ENCODE results near the gene SYDE1.
"Not testable (repeated sequence)": the region's sequence is repeated elsewhere in the genome, so short reads cannot be mapped to it uniquely, and the experiment has no call there.

The SYDE1 gene, protein sequence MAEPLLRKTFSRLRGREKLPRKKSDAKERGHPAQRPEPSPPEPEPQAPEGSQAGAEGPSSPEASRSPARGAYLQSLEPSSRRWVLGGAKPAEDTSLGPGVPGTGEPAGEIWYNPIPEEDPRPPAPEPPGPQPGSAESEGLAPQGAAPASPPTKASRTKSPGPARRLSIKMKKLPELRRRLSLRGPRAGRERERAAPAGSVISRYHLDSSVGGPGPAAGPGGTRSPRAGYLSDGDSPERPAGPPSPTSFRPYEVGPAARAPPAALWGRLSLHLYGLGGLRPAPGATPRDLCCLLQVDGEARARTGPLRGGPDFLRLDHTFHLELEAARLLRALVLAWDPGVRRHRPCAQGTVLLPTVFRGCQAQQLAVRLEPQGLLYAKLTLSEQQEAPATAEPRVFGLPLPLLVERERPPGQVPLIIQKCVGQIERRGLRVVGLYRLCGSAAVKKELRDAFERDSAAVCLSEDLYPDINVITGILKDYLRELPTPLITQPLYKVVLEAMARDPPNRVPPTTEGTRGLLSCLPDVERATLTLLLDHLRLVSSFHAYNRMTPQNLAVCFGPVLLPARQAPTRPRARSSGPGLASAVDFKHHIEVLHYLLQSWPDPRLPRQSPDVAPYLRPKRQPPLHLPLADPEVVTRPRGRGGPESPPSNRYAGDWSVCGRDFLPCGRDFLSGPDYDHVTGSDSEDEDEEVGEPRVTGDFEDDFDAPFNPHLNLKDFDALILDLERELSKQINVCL

DNA sequence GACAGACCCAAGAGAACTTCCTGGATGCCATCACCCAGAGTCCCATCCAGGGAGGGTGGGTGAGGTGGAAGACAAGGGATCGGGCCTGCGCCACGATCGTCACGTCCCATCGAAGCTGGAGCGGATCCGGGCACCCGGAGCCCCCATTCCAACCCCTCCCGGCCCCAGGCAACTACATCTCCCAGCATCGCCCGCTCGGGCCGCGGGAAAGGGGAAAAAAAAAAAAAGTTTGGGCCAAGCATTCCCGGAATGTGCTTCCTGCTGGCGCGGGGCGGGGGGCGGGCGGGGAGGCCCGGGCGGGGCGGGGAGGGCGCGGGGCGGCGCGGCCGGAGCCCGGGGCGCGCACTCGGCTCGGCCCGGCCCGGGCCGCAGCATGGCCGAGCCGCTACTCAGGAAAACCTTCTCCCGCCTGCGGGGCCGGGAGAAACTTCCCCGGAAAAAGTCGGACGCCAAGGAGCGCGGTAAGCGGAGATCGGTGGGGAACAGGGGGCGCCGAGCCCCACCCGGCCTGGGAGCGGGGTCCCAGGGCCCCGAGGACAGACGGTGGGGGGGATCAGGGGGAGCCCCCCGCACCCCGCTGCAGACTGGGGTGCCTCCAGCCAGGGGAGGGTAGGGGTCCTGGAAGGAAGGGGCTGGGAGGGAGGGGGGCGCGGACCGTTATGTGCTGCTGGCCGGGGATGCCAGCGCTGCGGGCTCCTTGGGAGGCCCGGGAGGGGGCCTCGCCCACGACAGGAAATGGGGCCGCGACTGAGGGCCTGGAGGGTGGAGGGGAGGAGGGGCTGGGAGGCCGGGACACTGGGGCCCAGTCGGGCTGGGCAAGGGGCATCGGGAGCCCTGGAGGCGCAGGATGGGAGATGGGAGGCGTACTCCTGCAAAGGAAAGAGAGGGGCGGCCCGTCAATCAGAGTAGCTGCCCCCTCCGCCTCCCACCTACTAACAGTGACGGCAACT lies at the start of gene SYDE1:
Gene SYDE1 (plus strand): TSS at position 341 of the 950 bp plus-strand sequence. CDS start 33 bp downstream, at position 374.
- peak; percentile 86 for DNase-seq

DNA sequence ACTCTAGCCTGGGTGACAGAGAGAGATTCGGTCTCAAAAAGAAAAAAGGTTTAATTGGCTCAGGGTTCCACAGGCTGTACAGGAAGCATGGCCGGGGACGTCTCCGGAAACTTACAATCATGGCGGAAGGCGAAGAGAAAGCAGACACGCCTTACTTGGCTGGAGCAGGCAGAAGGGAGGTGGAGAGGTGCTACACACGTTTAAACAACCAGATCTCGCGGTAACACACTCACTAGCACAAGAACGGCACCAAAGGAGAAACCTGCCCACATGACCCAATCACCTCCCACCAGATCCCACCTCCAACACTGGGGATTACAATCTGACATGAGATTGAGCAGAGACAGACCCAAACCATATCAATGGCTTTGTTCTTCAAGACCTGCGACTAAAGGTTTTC lies 45.2 kb upstream of the SYDE1 start:
- no peak for DNase-seq

DNA sequence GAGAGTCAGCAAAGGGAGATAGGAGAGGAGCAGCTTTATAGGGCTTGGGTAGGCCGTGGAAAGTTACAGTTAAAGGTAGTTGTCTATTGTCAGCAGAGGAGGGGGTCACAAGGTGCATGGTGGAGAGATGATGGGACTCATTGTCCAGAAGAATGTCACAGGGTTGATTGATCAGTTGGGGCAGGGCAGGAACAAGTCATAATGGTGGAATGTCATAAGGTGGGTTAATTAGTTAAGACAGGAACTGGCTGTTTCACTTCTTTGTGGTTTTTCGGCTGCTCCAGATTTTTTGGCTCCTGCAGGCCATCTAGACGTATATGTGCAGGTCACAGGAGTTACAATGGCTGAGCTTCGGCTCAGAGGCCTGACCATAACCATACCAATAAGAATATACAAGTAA lies 36.8 kb upstream of the SYDE1 start:
- not testable (repeated sequence) for DNase-seq

DNA sequence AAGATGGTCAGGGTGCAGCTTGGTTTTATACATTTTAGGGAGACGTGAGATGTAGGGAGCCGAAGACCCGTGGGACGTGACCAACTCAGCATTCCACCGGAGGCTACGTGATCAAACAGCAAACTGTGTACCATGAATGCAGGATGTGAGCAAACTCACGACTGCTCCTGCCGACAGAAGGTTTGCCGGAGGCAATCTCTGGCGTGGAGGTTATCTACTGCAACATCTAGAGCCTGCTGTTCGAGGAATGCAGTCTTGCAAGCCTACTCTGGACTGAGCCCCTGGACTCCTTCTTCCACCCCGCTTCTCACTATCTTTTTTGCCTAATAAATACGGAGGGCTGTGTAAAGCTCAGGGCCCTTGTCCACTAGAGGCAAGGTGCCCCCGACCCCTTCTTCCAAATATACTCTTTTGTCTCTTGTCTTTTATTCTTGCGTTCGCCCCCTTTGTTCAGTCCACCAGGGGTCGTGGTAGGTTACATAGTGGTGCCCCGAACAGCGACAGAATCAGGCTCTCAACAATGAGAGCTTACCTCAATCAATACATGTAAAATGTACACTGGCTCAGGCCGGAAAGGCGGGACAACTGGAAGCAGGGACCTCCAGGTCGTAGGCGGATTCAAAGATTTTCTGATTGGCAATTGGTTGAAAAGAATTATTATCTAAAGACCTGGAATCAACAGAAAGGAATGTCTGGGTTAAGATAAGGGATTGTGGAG lies 34.1 kb upstream of the SYDE1 start:
- DNase-seq: no peak

DNA sequence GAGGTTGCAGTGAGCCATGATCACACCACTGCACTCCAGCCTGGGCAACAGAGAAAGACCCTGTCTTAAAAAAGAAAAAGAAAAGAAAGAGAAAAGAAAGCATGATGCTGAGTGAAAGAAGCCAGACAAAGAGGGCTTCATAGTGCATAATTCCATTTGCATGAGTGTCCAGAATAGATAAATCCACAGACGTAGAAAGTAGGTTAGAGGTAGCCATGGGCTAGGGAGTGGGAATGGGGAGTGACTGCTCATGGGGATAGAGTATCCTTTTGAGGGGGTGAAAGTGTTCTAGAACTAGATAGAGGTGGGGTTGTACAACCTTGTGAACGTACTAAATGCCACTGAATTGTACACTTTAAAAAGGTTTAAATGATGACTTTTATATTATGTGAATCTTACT lies 32.8 kb upstream of the SYDE1 start:
- no peak for DNase-seq

DNA sequence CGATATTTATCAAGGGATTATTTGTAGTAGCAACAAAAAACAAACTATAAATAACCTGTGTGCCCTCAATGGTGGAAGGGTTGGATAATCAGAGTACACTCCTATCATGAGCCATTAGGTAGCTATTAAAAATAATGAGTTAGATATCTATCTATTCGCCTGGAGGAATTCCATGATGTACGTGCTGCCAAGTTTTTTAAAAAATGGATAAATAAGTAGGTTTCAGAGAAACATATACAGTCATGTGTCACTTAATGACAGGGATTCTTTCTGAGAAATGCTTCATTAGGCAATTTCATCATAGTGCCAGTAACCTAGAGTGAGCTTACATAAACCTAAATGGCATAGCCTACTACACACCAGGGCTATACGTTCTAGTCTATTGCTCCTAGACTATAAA lies 31.4 kb upstream of the SYDE1 start:
- no peak for DNase-seq

DNA sequence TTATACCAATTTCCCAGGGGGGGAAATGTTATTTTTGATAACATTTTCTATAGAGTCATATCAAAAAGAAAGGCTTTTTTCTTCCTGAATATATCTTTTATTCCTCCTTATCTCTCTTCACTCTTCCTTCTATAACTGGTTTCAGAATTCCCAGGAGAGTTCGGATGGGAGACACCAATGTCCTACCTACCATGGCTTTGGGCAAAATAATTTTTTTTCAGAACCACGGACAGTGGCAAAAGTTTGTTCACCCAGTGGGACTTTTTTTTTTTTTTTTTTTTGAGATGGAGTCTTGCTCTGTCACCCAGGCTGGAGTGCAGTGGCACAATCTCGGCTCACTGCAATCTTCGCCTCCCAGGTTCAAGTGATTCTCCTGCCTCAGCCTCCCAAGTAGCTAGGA lies 27.2 kb upstream of the SYDE1 start:
- DNase-seq: not testable (repeated sequence)

DNA sequence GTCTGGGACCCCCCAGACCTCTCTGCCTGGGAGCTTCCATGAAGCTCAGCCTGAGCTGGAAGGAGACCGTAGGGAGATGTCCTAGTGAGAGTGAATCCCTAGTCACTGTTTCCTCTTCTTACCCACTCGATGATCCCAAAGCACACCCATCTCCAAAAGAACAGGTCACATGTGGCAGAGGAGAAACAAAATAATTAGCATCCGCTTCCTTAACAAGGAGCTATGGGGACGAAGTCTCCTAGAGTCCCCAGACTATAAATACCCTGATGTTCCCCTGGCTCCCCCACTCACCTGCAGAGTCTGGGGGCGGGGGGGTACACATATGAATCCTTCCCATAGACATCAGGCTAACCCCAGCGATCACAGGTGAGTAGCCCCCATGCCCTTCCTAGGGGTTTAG lies 25.3 kb upstream of the SYDE1 start, which contains the start of gene OR1I1:
Gene OR1I1 (plus strand): TSS at position 301 of the 400 bp plus-strand sequence. CDS start 4,855 bp downstream, outside the sequence.
- DNase-seq: no peak

DNA sequence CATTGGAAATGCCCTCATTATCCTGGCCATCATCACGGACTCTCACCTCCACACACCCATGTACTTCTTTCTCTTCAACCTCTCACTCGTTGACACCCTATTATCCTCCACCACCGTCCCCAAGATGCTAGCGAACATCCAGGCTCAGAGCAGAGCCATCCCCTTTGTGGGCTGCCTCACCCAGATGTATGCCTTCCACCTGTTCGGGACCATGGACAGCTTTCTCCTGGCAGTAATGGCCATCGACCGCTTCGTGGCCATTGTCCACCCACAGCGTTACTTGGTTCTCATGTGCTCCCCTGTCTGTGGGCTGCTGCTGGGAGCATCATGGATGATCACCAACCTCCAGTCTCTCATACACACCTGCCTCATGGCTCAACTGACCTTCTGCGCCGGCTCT lies 20.0 kb upstream of the SYDE1 start:
- DNase-seq: no peak

DNA sequence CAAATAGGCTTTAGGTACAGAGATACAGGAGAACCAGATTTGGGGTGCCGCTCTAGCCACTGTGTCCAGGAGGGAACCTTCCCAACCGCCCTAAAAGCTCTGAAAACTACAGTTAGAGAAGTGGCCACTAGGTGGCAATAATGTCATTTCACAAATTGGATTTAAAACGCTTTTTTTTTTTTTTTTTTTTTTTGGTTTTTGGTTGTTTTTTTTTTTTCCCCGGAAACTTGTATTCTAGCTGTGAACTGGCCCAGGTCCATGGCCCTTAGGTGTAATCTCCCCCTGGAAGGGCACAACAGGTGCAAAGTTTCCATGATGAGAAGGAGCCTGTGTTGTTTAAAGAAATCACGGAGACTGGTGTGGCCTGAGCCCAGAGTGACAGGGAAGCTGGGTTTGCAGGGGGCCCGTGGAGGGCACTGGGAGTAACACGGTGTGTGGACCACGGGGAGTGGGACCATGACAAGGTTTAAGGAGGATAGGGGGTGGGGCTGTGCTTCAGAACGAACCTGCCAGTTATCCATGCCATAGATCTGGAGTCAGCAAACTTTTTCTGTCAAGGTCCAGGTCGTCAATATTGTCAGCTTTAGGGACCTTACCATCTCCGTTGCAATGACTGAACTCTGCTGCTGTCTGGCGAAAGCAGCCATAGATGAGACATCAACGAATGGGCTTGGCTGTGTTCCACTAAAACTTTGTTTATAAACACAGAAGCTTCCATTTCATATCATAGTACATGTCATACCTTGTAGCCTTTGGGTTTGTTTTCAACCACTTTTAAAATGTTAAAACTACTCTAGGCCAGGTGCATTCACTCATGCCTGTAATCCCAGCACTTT lies 15.1 kb upstream of the SYDE1 start:
- DNase-seq: no peak

DNA sequence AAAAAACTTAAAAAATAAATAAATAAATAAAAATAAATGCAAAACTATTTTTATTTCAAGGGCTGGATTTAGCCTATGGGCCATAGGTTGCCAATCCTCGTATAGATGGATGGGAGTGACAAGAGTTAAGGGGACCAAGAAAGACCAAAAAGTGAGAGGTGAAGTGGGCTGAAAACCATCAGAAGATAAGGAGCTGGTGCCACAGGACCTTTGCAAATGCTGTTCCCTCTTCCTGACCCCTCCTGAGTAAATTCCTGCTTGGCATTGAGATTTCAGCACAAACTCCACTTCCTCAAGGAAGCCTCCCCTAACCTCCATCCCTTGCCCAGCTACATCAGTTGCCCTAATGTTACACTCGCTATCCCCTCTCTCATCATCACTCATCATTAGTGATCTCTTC lies 14.2 kb upstream of the SYDE1 start:
- no peak for DNase-seq

DNA sequence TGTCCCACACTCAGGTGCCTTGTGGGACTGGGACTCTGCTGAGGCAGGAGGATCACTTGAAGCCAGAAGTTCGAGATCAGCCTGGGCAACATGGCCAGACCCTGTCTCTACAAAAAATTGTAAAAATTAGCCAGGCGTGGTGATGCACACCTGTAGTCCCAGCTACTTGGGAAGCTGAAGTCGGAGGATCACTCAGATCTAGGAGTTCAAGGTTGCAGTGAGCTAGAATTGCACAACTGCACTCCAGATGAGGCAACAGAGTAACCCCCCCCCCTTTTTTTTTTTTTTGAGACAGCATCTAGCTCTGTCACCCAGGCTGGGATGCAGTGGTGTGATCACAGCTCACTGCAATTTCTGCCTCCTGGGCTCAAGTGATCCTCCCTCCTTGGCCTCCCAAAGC lies 11.0 kb upstream of the SYDE1 start:
- no peak for DNase-seq

DNA sequence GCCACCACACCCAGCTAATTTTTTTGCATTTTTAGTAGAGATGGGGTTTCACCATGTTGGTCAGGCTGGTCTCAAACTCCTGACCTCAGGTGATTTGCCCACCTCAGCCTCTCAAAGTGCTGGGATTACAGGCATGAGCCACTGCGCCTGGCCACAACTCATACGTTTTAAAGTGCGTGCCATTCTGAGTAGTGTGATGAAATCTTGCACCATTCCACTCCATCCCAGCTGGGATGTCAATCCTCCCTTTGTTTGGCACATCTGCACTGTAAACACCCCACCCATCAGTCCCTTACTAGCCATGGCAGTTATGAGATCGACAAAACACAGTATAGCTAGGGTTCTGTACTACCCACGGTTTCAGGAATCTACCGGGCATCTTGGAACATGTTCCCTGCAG lies 9.2 kb upstream of the SYDE1 start:
- DNase-seq: not testable (repeated sequence)

DNA sequence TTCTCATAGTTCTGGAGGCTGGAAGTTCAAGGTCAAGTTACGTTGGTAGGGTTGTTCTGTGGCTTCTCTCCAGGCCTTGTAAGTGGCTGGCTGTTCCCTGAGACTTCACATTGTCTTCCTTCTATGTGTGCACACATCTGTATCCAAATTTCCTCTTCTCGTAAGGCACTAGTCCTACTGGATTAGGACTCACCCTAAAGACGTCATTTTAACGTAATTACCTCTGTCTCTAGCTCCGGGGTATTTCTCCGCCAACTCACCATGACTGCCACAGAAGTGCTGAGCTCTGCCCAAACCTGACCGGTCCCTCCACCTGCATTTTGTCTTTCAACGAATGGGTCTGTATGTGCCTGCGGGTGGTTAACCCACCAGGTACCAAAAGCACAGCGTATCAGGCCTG lies 8.7 kb upstream of the SYDE1 start:
- no peak for DNase-seq

DNA sequence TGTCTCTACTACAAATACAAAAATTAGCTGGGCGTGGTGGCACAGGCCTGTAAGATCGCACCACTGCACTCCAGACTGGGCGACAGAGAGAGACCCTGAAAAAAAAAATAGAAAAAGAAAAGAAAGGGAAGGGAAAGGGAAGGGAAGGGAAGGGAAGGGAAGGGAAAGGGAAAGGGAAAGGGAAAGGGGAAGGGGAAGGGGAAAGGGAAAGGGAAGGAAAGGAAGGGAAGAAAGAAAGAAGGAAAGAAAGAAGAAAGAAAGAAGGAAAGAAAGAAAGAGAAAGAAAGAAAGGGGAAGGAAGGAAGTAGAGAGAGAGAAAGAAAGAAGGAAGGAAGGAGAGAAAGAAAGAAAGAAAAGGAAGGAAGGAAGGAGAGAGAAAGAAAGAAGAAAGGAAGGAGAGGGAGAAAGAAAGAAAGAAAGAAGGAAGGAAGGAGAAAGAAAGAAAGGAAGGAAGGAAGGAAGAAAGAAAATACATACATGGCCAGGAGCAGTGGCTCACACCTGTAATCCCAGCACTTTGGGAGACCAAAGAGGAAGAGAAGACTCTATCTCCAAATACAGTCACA lies 8.1 kb upstream of the SYDE1 start:
- no peak for DNase-seq

DNA sequence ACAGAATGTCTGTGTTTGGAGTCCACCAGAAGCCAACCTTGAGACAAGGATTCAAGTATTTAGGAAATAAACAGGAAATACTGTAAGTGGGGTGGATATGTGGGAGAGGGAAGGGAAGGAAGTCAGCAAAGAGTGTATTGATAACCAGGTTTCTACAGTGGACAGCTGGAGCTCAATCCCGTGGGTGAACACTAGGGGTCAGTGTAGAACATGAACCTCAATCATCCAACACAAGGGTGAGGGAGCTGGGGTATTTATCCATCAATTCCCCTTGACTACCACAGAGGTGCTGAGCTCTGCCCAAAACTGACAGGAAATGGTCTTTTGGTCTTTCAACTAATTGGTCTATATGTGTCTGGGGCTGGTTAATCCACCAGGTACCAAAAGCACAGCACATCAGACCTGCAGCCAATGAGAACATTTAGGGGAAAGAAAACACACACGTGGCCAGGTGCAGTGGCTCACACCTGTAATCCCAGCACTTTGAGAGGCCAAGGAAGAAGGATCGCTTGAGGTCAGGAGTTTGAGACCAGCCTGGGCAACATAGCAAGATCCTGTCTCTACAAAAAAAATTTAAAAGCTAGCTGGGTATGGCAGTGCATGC lies 5.6 kb upstream of the SYDE1 start:
- DNase-seq: no peak

DNA sequence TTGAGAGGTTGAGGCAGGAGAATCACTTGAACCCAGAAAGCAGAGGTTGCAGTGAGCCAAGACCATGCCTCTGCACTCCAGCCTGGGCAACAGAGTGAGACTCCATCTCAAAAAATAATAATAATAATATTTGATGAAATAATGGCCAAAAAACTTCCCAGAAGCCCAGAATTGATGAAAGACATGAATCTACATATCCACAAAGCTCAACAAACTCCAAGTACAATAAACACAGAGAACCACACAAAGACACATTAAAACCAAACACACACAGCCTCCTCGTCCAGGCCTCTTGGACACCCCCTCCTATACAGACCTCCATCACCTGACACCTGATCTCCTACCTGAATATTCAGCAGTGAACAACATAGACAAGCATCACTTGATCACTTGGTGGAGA lies 3.2 kb upstream of the SYDE1 start:
- DNase-seq: no peak

DNA sequence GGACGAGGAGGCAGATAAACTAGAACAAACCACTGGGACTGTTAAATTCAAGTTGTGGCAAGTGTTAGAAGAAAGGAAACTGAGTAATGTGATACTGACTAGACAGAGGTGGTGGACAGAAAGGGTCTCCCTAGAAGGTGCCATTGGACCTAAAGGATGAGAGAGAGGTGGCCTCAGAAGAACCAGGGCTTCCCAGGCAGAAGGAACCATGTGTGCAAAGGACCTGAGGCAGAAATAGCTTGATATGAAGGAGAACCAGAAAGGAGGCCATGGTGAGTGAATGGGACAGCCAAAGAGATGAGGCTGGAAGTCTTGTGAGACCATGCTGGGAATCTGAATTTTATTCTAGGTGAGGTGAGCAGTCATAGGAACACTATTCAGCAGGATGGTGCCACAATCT lies 2.8 kb upstream of the SYDE1 start:
- no peak for DNase-seq

DNA sequence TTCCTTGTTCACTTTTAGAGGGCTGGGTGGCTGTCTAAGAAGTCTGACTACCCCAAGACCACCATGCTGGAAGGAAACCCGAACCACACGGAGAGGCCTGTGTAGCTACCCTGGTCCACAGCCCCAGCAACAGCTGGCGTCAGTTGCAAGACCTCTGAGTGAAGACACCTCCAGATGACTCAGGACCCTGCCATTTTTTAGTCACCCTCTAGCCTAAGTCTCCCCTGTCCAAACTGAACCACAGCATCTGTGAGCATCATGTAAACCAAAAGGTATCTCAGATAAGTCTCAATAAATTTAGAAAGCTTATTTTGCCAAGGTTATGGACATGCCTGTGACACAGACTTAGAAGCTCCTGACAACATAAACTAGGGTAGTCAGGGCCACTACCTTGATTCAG lies 2.2 kb upstream of the SYDE1 start:
- no peak for DNase-seq

DNA sequence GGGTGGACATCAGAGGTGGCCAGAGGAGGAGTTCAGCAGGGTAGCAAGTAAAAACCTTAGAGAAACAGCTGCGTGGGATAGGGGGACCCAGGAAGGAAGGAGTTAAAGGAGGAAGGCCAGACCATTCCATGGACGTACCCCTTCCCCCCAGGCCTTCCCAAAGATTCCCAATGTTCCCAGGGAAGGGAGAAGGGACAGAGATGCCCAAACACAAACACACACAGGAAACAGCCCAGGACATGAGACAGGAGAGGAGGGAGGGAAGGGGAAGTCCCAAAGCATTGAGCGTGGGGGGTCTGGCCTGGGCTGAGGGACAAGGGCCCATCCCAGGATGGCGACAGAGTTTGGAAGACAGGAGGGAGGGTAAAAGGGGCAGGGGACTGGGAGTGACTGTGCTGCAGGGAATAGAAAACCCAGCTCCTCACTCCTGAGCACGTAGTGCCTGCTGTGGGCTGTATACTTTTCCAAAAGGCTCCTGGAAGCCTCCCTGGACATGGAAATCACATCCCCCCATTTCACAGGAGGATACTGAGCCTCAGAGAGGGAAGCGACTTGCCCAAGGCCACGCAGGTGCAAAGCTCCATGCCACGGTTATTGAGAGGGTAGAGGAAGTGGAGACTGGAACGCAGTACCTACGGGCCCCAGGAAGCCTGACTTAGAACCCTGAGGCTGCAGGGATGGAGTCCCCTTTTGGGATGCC lies 1.1 kb downstream of the SYDE1 start:
- no peak for DNase-seq
